NOMO-1 treated with DMSO at 0.1 percent for 48 hours (cell line): ENCODE results near the gene DMPK.

Source experiments
- DNase-seq: peaks from one replicate; lab custom pipeline; 2025; ENCODE audit not compliant: unreplicated experiment; lab: John Stamatoyannopoulos, UW

Gene DMPK

GRCh38 chr19:45770192-45771101, 11.8 kb downstream of the DMPK start:
- DNase-seq: peak; percentile 88

GRCh38 chr19:45769821-45770191, 12.5 kb downstream of the DMPK start:
- DNase-seq: peak; percentile 46

GRCh38 chr19:45768984-45769782, 13.1 kb downstream of the DMPK start, which contains the start of gene SIX5:
Gene SIX5, minus strand, starts transcription at chr19:45769252. Its CDS starts 408 bp downstream, at chr19:45768844.
- DNase-seq: peak; percentile 90

GRCh38 chr19:45768655-45768983, 13.7 kb downstream of the DMPK start:
- DNase-seq: peak; percentile 36

- no peak for DNase-seq
Measured at GRCh38 chr19:45767881-45768654, 14.2 kb downstream of the DMPK start.

- DNase-seq: no peak
Measured at GRCh38 chr19:45767410-45767880, 14.8 kb downstream of the DMPK start.

GRCh38 chr19:45766869-45767346, 15.4 kb downstream of the DMPK start:
- no peak for DNase-seq

- DNase-seq: no peak
Measured at GRCh38 chr19:45766296-45766868, 15.9 kb downstream of the DMPK start.

GRCh38 chr19:45765702-45766295, 16.5 kb downstream of the DMPK start:
- no peak for DNase-seq

- DNase-seq: no peak
Measured at GRCh38 chr19:45764945-45765701, 17.2 kb downstream of the DMPK start.

GRCh38 chr19:45764475-45764874, 17.8 kb downstream of the DMPK start:
- DNase-seq: no peak

GRCh38 chr19:45763691-45764294, 18.5 kb downstream of the DMPK start:
- DNase-seq: no peak

GRCh38 chr19:45762870-45763631, 19.2 kb downstream of the DMPK start:
- no peak for DNase-seq

GRCh38 chr19:45761714-45762113, 20.6 kb downstream of the DMPK start:
- no peak for DNase-seq

- no peak for DNase-seq
Measured at GRCh38 chr19:45758921-45759320, 23.4 kb downstream of the DMPK start.

- no peak for DNase-seq
Measured at GRCh38 chr19:45757695-45758094, 24.6 kb downstream of the DMPK start.

GRCh38 chr19:45754323-45754722, 28.0 kb downstream of the DMPK start:
- no peak for DNase-seq

GRCh38 chr19:45753548-45753947, 28.7 kb downstream of the DMPK start:
- no peak for DNase-seq
